Activated CD4-positive, CD25-positive, alpha-beta regulatory T cell treated with anti-CD3 and anti-CD28 coated beads, Interleukin-2, amount 50 U/mL, for 72 hours (primary cell): ENCODE results near the gene OR6Q1.
"Not testable (repeated sequence)": the region's sequence is repeated elsewhere in the genome, so short reads cannot be mapped to it uniquely, and the experiment has no call there.

Experiments used
- DNase-seq: peaks from one replicate; pipeline ENCODE4 v3.0.0; 2021

OR6Q1 gene, protein sequence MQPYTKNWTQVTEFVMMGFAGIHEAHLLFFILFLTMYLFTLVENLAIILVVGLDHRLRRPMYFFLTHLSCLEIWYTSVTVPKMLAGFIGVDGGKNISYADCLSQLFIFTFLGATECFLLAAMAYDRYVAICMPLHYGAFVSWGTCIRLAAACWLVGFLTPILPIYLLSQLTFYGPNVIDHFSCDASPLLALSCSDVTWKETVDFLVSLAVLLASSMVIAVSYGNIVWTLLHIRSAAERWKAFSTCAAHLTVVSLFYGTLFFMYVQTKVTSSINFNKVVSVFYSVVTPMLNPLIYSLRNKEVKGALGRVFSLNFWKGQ

DNA sequence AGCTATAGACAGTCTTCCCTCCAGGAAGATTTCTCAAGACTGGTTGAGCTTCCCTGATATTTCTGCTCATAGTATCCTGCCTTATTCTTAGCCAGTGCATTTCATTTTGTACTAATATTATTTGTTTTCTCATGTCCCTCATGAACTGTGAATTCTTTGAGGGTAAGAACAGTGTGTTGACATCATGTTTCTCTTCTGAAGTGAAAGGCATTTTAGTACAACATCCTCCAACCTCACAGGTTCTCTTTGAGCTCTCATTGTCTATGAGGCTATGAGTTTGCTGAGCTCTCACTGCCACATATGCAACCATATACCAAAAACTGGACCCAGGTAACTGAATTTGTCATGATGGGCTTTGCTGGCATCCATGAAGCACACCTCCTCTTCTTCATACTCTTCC lies at the start of gene OR6Q1:
TSS of gene OR6Q1 (plus strand) at position 301 of the 400 bp plus-strand sequence. CDS start at position 301, 0 bp downstream.
- DNase-seq, result no peak

DNA sequence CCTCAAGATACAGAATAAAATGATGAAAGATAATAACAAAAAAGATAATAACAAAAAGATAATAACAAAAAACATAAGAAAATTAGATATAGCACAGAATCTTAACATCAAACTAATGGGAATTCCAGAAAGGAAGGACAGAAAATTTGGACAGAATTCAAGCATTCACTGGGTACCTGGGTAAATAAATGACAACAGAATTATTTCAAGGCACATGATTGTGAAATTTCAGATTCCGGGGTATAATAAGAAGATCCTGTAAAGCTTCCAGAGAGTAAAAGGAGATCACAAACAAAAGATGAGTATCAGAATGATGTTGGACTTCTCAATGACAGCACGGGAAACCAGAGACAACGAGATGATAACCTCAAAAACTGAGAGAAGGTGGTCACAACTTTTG lies 49.2 kb upstream of the OR6Q1 start:
- DNase-seq, result no peak

DNA sequence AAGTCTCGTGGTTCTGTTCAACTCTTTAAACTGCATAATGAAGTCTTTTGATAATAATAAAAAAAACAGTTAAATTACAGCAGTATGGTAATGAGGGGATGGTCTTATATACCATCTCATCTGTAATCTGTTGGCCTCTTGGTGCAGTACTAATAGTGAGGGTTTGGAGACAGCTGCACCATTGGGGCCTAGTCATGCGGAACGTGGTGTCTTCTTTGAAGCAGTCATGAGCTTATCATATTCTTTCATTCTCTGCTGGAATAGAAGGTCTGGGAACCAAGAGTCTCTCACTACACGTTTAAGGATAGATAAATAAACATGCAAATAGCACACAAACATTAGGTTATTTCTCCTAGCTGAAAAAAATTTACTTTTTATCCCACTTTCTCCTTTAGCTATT lies 48.0 kb upstream of the OR6Q1 start:
- no peak for DNase-seq

DNA sequence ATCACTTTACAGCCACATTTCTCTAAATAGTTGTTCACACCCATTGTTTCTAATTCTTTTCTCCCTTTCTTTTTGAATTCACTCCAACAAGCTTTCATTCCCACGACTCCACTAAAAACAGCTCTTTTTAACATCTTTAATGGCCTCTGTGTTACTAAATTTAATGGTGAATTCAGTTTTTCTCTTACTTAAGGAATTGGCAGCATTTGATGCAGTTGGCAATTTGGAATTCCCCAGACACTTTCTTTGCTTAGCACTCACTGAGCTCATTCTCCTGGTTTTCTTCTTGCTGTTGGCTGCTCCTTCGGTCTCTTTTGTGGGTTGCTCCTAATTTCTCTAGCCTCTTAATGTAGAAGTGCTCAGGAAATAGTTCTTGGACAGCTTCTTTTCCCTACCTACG lies 47.6 kb upstream of the OR6Q1 start:
- DNase-seq, result no peak

DNA sequence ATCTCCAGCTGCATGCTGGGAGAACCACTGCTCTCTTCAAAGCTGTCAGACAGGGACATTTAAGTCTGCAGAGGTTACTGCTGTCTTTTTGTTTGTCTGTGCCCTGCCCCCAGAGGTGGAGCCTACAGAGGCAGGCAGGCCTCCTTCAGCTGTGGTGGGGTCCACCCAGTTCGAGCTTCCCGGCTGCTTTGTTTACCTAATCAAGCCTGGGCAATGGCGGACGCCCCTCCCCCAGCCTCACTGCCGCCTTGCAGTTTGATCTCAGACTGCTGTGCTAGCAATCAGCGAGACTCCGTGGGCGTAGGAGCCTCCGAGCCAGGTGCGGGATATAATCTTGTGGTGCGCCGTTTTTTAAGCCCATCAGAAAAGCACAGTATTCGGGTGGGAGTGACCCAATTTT lies 31.2 kb upstream of the OR6Q1 start:
- DNase-seq, result not testable (repeated sequence)

DNA sequence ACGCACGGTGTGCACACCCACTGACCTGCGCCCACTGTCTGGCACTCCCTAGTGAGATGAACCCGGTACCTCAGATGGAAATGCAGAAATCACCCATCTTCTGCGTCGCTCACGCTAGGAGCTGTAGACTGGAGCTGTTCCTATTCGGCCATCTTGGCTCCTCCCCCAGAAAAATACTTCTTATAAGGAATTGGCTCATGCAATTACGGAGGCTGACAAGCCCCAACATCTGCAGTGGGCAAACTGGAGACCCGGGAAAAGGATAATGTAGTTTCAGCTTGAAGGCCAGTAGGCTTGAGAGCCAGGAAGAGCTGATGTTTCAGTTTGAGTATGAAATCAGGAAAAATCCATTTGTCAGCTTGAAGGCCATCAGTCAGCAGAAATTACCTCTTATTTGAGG lies 30.7 kb upstream of the OR6Q1 start:
- DNase-seq, result not testable (repeated sequence)

DNA sequence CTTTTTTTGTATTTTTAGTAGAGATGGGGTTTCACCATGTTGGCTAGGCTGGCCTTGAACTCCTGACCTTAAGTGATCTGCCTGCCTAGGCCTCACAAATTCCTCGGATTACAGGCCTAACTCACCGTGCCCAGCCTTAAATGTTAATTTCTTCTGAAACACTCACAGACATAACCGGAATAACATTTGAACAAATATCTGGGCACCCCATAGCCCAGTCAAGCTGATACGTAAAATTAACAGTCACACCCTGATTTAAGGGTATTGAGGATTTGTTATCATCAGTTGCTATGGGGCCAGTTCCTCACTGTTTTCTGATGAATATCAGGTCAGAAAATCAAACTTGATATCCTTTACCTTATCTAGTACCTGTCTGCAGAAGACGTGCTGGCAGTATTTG lies 30.1 kb upstream of the OR6Q1 start:
- no peak for DNase-seq

DNA sequence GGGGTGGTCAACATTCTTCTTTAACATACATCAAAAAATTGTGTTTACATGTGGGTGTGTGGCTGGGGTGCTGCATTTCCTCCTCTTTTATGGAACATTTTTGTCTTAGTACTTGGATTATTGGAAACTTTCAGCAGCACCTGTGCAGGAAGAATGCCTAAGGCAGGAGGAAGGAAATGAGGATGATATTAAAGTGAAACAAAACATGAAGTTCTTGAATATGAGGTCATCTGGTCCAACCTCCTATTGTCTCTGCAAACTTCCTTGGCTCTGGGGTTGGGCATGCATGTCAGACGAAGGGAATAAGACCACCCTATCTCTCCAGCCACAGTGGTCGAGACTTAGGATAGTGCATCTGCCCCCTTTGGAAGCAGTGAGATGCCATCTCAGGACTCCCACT lies 27.7 kb upstream of the OR6Q1 start:
- no peak for DNase-seq

DNA sequence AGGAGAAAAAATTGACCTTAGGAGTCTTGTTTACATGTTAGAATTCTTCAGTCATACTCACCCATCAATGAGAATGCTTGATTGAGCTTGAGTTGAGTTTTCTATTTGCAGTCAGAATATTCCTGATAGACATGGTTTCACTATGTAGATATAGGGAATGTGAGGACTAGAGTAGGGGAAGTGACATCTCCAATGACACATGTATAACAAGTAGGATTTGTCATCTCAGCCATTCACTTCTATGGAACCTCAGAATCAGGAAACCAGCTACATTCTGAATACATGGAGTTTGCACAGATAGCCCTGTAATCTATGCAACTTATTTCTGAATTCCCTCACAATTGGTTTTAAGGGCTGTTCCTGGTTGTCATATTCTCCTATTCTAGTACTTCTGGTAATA lies 27.2 kb upstream of the OR6Q1 start:
- no peak for DNase-seq

DNA sequence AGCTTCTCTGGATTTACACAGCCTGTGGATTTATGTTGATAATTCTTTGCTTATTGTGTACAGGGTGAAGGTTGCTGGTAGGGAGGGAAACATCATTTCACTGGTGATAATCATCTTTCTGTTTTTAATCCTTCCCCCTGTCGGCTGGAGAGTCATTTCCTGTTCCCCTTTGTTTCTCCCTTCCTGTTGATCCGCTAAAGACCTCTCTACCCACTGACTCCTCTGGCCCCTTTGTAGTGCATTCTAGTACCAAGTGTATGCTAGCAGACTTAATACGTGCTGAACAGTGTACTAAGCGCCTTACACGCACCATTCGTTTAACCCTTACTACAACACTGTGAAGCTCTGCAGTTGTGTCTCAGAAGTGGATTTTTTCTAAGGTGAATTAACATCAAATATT lies 26.1 kb upstream of the OR6Q1 start:
- DNase-seq, result no peak

DNA sequence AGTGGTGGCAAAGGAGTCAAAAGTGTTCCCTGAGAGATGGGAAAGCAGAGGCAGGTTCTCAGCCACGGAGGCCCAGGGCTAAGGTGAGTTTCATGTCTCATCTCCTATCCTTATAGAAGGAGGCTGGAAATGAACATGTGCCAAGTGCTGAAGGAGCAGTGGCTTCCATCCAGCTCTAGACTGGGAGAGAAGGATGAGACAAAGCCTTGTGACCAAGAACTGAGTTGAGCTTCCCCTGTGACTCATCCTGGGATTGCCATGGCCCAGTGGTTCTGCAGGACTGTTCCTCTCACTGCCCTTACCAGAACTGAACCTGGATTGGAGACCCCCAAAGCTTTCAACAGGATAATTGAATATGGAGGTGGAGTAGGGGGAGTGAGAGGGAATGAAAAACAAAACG lies 23.8 kb upstream of the OR6Q1 start:
- DNase-seq, result no peak

DNA sequence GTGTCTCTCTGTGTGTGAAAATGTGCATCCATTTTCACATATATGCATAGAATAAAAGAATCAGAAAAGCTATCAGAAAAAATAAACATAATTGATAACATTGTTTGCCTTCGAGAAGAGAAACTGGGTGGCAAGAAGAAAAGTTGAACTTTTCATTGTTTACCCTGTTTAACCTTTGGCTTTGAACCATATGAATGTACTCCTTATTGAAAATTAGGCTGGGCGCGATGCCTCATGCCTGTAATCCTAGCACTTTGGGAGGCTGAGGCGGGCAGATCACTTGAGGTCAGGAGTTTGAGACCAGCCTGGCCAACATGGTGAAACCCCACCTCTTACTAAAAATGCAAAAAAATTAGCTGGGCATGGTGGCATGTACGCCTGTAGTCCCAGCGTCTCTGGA lies 19.0 kb upstream of the OR6Q1 start:
- no peak for DNase-seq

DNA sequence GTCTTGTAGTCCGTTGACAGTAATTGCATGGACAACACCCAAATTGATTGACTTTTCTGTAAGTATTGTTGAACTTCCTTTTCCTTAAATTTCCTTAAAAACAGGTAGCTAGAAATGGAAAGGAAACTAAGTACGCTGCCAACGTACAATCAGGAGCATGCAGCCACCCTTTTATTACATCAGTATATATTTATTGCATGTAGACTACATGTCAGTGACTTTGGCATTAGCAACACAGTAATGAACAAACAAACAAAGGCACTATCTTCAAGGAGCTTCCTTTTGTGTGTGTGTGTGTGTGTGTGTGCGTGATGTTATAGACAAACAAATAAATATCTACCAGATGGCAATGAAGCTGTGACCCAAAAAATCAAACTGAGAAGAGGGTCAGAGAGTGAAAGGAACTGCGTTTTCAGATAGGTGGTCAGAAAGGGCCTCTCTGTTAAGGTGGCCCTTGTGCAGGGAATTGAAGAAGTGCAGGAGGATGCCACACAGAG lies 7.3 kb upstream of the OR6Q1 start, which contains the start of gene OR9Q1:
TSS of gene OR9Q1 (plus strand) at position 447 of the 497 bp plus-strand sequence. CDS start 155,564 bp downstream, outside the sequence.
- DNase-seq, result no peak

DNA sequence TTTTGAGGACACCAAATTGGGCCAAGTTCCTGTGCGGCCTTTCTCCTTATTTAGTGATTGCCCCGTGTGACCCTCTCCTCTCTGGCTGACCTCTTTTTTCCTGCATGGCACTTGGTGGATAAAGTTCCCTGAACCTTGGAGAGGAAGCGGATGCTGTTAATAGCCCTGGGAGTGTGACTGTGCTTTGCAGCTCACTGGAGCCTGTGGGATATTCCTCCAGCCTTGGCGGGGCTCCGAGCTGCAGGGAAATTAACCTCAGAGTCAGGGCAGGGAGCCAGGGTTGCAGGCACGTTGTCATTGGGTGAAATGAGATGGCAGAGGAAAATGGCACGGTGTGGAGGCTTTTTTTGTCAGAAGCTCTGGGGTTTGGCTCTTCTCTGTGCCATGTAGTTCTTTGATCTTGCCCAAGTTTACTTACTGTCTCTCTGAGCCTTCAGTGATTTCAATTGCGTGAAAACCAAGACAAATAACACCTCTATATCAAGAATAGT lies 6.1 kb upstream of the OR6Q1 start:
- DNase-seq, result no peak

DNA sequence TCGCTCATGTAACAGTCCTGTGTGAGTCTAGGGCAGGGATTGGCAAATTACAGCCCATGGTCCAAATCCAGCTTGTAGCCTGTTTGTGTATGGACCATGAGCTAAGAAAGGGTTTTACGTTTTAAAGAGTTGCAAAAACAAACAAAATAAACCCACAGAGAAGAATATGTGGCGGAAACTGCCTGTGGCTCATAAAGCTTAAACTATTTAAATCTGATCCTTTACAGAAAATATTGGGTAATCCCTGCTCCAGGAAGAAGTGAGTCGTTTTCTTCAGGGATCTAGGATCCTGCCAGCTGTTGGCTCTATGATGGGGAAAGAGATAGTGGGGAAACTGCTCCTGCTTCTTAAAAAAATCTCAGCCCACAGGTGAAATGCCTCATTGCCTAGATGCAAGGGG lies 3.4 kb upstream of the OR6Q1 start:
- DNase-seq, result no peak

DNA sequence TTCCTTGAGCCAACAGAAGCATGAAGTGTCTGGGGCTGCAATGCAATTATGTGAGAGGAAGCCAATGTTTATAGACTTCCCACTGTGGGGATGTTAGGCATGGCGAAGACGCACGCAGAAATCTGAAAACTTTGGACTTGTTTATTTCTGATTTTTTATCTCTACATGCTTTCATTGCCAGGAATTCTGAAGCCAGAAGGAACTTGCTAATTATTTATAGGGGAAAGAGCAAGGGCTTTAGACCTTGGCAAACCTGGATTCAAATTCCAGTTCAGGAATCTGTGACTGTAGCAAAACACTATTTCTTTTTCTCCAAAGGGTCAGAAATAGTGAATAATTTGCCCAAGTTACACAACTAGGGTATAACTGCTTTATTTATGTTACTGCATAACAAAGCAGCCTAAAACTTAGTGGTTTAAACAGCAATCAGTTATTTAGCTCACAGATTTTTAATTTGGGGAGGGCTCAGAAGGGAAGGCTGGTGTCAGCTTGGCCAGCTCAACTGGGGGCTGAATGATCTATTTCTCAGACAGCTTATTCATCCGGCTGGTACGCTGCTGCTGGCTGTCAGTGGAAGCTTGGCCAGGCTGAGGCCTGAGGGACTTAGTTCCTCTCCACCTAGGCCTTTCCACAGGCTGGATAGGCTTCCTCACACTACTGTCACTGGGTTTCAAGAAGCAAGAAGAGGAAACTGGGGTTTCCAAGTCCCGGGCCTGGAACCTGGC lies 1.9 kb upstream of the OR6Q1 start:
- DNase-seq, result no peak

DNA sequence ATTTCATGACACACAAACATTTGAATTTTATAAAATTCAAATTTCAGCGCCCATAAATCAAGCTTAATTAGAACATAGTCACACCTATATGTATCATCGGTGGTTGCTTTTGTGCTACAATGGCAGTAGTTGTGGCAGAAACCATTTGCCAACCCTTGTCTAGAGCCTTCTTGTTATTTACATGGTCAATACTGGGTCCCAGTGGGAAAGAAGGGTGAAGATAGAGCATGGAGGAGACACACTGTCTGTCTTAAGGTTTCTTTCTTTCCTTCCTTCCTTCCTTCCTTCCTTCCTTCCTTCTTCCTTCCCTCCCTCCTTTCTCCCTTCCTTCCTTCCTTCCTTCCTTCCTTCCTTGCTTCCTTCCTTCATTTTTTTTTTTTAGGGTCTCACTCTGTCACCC lies 3.7 kb downstream of the OR6Q1 start:
- DNase-seq, result no peak

DNA sequence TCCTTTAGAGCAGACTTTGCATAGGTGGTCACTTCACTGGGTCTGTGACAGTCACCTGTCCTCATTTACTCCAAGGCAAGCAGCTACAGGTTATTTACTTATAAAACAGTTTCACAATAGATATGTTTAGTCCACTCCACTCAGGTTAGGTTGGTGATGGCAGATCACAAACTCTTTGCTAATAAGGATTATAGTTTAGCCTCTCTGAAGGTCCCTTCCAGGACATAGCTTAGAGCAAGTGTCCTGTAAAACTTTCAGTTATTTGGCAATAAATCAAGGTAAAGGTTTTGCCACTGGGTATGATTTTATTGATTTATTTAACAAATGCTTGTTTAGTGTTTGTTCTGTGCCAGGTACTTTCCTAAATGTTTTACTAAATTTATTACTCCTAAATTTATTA lies 8.8 kb downstream of the OR6Q1 start:
- no peak for DNase-seq

DNA sequence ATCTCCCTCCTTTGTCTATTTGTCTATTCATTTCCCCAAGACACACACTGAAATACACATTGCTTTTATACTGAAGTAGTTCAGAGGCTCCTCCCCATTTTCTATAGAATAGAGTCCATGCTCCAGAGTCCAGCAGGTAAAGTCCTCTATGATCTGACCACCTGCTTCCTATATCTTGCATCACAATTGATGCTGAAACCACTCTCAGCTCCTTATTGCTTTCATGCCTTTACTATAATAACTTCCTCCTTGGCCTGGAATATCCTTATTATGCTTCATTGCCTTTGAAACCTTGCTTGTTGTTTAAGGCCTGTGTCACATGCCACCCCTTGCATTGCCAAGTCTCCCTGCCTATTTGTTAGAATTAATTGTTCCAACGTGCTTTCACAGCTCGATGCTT lies 12.6 kb downstream of the OR6Q1 start:
- no peak for DNase-seq

DNA sequence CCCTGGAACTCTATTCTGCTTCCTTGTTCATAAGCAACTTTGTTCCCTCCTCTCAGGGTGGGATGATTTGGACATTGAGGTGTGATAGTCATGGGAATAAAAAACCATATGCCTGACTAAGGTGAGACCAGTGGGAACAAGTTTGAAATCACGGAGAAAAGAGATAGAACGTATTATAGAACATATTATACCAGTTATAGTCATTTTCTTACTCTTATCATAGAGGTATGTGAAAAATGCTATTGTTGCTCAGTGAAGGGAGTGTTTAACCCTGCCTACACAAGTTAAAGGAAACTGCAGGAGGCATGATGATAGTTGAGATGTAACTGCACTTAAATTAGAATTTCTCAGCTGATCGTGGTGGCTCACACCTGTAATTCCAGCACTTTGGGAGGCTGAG lies 15.5 kb downstream of the OR6Q1 start:
- DNase-seq, result no peak

DNA sequence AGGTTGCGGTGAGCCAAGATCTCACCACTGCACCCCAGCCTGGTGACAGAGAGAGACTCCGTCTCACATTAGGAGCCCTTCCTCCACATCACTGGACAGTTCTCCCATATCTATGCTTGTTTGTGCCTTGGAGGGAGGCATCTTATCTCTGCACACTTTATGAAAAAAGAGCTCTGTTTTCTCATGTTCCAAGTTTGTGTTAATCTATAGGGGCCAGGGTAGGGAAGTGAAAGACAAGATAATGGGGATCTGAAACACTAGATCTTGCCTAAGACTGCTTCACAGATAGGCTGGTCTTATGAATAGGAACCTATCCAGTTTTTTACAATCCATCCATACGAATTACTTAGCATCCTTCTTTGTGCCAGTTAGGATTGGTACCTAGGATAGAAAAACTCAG lies 17.1 kb downstream of the OR6Q1 start:
- no peak for DNase-seq

DNA sequence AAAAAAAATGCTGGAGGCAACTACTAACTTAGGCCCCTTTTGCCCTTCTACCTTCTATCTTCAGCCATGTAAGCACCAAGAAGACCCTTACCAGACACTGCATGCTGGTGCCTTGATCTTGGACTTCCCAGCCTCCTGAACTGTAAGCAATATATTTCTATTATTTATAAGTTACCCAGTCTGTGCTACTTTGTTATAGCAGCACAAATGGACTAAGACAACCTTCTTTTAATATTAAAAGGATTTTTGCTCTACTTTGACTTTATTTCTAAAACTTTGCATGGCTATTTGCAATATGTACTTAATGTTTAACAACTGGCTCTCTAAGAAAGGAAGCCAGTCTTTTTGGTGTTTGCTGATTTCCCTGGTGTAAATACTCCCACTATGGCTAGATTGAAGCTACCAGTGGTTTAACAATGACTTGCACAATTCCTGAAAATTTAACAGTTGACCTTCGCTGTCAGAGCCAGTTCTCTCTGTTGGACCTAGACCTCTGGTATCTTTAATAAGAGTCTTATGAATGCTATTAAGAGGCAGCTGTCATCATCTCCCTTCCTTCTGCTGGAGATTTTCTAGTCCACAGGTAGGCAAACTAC lies 25.2 kb downstream of the OR6Q1 start:
- no peak for DNase-seq

DNA sequence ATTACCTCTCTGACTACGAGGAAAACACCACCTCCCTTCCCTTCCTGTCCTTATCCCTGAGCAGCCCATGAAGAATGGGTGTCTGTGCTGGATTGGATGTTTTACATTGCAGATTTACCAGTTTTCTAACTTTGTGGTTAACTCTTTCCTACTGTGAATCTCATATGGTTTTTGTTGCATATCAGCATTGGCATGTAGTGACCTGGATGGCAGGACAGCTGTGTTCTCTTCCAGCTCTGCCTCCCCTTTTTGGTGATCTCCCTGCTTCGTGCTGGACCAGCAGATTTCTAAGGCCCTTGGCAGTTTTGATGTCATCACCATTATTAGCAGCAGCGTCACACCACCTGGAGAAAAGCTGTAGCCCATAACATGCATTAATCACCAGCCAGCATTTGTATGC lies 26.7 kb downstream of the OR6Q1 start:
- DNase-seq, result no peak
